Sigmoid colon (tissue), 4 donors: Measurements from ENCODE around the gene ZP4.

ENCODE experiments used
- CTCF ChIP-seq, 4 experiments: fragments of 450-650 bp in 3 of 4; fragments of 200-600 bp in 1 of 4; IDR thresholded peaks; one replicate each; pipeline ENCODE4 v1.5.1; 2016 to 2019; ENCODE audit warnings: antibody characterized with exemption in 4 of 4, mild to moderate bottlenecking in 3 of 4, moderate library complexity in 2 of 4
- POLR2A ChIP-seq, 2 donors: fragments of 450-650 bp; IDR thresholded peaks; one replicate each; pipeline ENCODE4 v1.6.1; 2016; ENCODE audit warnings: antibody characterized with exemption in 2 of 2, mild to moderate bottlenecking in 2 of 2, moderate library complexity in 2 of 2
- POLR2AphosphoS5 ChIP-seq, 4 donors: sonication (generic); formaldehyde crosslinking; IDR thresholded peaks; one replicate each; pipeline ENCODE4 v1.6.1; 2017; ENCODE audit warnings: antibody characterized with exemption in 4 of 4

- TF ChIP-seq CTCF (IDR thresholded peaks at IDR 0.05) (no peak), POLR2AphosphoS5 (IDR thresholded peaks at IDR 0.05) (no peak), POLR2A (IDR thresholded peaks at IDR 0.05) (no peak)
These were observed 56.3 kb downstream of the ZP4 start for GRCh38 chr1:237834461-237834860.
